H9 (cell line): ENCODE results near the gene ZSCAN5A. TPM values are rescaled to one million over a fixed set of nuclear protein-coding genes. Genes with fewer than 3 reads are reported as not detected.

Experiments used
- DNase-seq: peaks from one replicate; pipeline ENCODE4 v3.0.0-alpha.2; 2017
- H2AFZ ChIP-seq: one replicate; pipeline ENCODE4 v1.6.1; 2013; ENCODE audit warnings: mild to moderate bottlenecking, low read length, control low read depth, moderate library complexity
- H2AK5ac ChIP-seq: 2 replicates; pipeline ENCODE4 v1.6.1; 2013; ENCODE audit warnings: low read length, control low read depth, mixed read lengths; ENCODE audit not compliant: insufficient read length
- H2BK120ac ChIP-seq: one replicate; pipeline ENCODE4 v1.6.1; 2013; ENCODE audit warnings: low read depth, mild to moderate bottlenecking, low read length, control low read depth, inconsistent platforms; ENCODE audit not compliant: poor library complexity, severe bottlenecking
- H2BK12ac ChIP-seq: 2 replicates; pipeline ENCODE4 v1.6.1; 2013; ENCODE audit warnings: low read length, control low read depth, mixed read lengths, low read depth; ENCODE audit not compliant: insufficient read length
- H2BK15ac ChIP-seq: 2 replicates; pipeline ENCODE4 v1.6.1; 2013; ENCODE audit warnings: low read depth, low read length, control low read depth
- H2BK20ac ChIP-seq: one replicate; pipeline ENCODE4 v1.6.1; 2013; ENCODE audit warnings: low read depth, mild to moderate bottlenecking, low read length, control low read depth, inconsistent platforms; ENCODE audit not compliant: poor library complexity, severe bottlenecking
- H2BK5ac ChIP-seq: 2 replicates; pipeline ENCODE4 v1.6.1; 2013; ENCODE audit warnings: low read length, control low read depth, mixed read lengths; ENCODE audit not compliant: insufficient read length
- H3K14ac ChIP-seq: 2 replicates; pipeline ENCODE4 v1.6.1; 2013; ENCODE audit warnings: low read length, control low read depth; ENCODE audit not compliant: insufficient read depth
- H3K18ac ChIP-seq: 2 replicates; pipeline ENCODE4 v1.6.1; 2013; ENCODE audit warnings: low read depth, mild to moderate bottlenecking, mixed read lengths, low read length, control low read depth; ENCODE audit not compliant: insufficient read length
- H3K23ac ChIP-seq: 2 replicates; pipeline ENCODE4 v1.6.1; 2013; ENCODE audit warnings: low read length, control low read depth, mixed read lengths, low read depth; ENCODE audit not compliant: insufficient read length
- H3K23me2 ChIP-seq: 2 replicates; pipeline ENCODE4 v1.6.1; 2013; ENCODE audit warnings: low read depth, mild to moderate bottlenecking, mixed read lengths, low read length, control low read depth; ENCODE audit not compliant: insufficient read length, poor library complexity, severe bottlenecking
- H3K27ac ChIP-seq: 2 replicates; pipeline ENCODE4 v1.5.1; 2013; ENCODE audit warnings: low read length, control low read depth, mixed read lengths, low read depth; ENCODE audit not compliant: insufficient read length
- H3K27me3 ChIP-seq: 2 replicates; pipeline ENCODE4 v1.6.1; 2013; ENCODE audit warnings: low read length, control low read depth, inconsistent platforms; ENCODE audit not compliant: insufficient read depth
- H3K4ac ChIP-seq: 2 replicates; pipeline ENCODE4 v1.6.1; 2013; ENCODE audit warnings: low read depth, mild to moderate bottlenecking, control low read depth, inconsistent platforms, low read length, moderate library complexity
- H3K4me1 ChIP-seq: 2 replicates; pipeline ENCODE4 v1.6.1; 2013; ENCODE audit warnings: low read length, control low read depth, inconsistent platforms; ENCODE audit not compliant: insufficient read depth
- H3K4me2 ChIP-seq: 2 replicates; pipeline ENCODE4 v1.6.1; 2013; ENCODE audit warnings: low read length, control low read depth, mixed read lengths; ENCODE audit not compliant: insufficient read length, insufficient read depth
- H3K56ac ChIP-seq: 2 replicates; pipeline ENCODE4 v1.6.1; 2013; ENCODE audit warnings: low read depth, mild to moderate bottlenecking, mixed read lengths, low read length, control low read depth; ENCODE audit not compliant: insufficient read length
- H3K79me1 ChIP-seq: 2 replicates; pipeline ENCODE4 v1.6.1; 2013; ENCODE audit warnings: low read depth, mild to moderate bottlenecking, moderate library complexity, low read length, control low read depth, inconsistent platforms; ENCODE audit not compliant: insufficient read depth, poor library complexity, severe bottlenecking
- H3K79me2 ChIP-seq: 2 replicates; pipeline ENCODE4 v1.6.1; 2013; ENCODE audit warnings: low read length, control low read depth, inconsistent platforms; ENCODE audit not compliant: insufficient read depth
- H3K9ac ChIP-seq: 2 replicates; pipeline ENCODE4 v1.6.1; 2013; ENCODE audit warnings: low read length, control low read depth, mixed read lengths; ENCODE audit not compliant: insufficient read length; ENCODE audit errors: extremely low read depth
- H3K9me3 ChIP-seq: one replicate; pipeline ENCODE4 v1.6.1; 2013; ENCODE audit warnings: low read depth, low read length, inconsistent platforms; ENCODE audit not compliant: control insufficient read depth
- H3T11ph ChIP-seq: one replicate; pipeline ENCODE4 v1.6.1; 2013; ENCODE audit warnings: mild to moderate bottlenecking, low read length, control low read depth, inconsistent platforms
- H4K20me1 ChIP-seq: one replicate; pipeline ENCODE4 v1.6.1; 2013; ENCODE audit not compliant: control insufficient read depth, insufficient read length, insufficient read depth
- H4K5ac ChIP-seq: 2 replicates; pipeline ENCODE4 v1.6.1; 2013; ENCODE audit warnings: low read depth, mild to moderate bottlenecking, mixed read lengths, low read length, control low read depth; ENCODE audit not compliant: insufficient read length
- H4K8ac ChIP-seq: replicated peaks from 2 replicates; pipeline ENCODE4 v1.6.1; 2013; ENCODE audit warnings: low read length, control low read depth, mixed read lengths, low read depth; ENCODE audit not compliant: insufficient read length
- H4K91ac ChIP-seq: 2 replicates; pipeline ENCODE4 v1.6.1; 2013; ENCODE audit warnings: low read depth, mild to moderate bottlenecking, moderate library complexity, mixed read lengths, low read length, control low read depth; ENCODE audit not compliant: insufficient read length
- H3K27ac Mint-ChIP-seq, 3 experiments: 2 replicates in 2 of 3; 3 replicates in 1 of 3; pipeline ENCODE4 v1.8.0; 2020 to 2021; ENCODE audit warnings: mixed read lengths in 3 of 3, mild to moderate bottlenecking in 1 of 3, moderate library complexity in 1 of 3
- H3K27me3 Mint-ChIP-seq: 2 replicates; pipeline ENCODE4 v1.8.0; 2021; ENCODE audit warnings: low read depth, mild to moderate bottlenecking, moderate library complexity, mixed read lengths
- H3K36me3 Mint-ChIP-seq, 3 experiments: 2 replicates in 2 of 3; 3 replicates in 1 of 3; pipeline ENCODE4 v1.8.0; 2020 to 2021; ENCODE audit warnings: low read depth in 3 of 3, mixed read lengths in 3 of 3; ENCODE audit not compliant: insufficient read depth in 1 of 3
- H3K4me1 Mint-ChIP-seq, 2 experiments: 2 replicates each; pipeline ENCODE4 v1.8.0; 2020; ENCODE audit warnings: mixed read lengths in 2 of 2
- H3K4me3 Mint-ChIP-seq, 2 experiments: 2 replicates in 1 of 2; 3 replicates in 1 of 2; pipeline ENCODE4 v1.8.0; 2020 to 2021; ENCODE audit warnings: mild to moderate bottlenecking in 2 of 2, mixed read lengths in 2 of 2, moderate library complexity in 1 of 2
- H3K9me3 Mint-ChIP-seq, 2 experiments: 2 replicates in 1 of 2; 3 replicates in 1 of 2; pipeline ENCODE4 v1.8.0; 2020; ENCODE audit warnings: mild to moderate bottlenecking in 2 of 2, mixed read lengths in 2 of 2, moderate library complexity in 1 of 2
- CTCF ChIP-seq: fragments of 200-600 bp; sonication (generic); conservative IDR thresholded peaks from 3 replicates; pipeline ENCODE4 v1.8.0; 2021; ENCODE audit warnings: antibody characterized with exemption, mild to moderate bottlenecking
- WGBS: extraction: QIAGEN DNeasy Blood & Tissue Kit; methylation state at CpG from one replicate; pipeline ENCODE4 v1.1.7; 2013; ENCODE audit warnings: missing lambda C conversion rate, low lambda C conversion rate, mixed read lengths; ENCODE audit not compliant: insufficient read length; ENCODE audit errors: extremely low coverage; 5-methylcytosine and 5-hydroxymethylcytosine counted together
- total RNA-seq: library from RNA; stranded (reverse); gene quantifications from 2 replicates; pipeline ENCODE4 v1.2.1, GENCODE V29; 2021

Gene ZSCAN5A
- total RNA-seq, 1 experiment from 2014 or later = 12.5 TPM

- no peaks in the 10 kb centered on the region for H3K9me3 ChIP-seq
- H3K27me3 ChIP-seq = no peaks in the 10 kb centered on the region
- H3K4me1 ChIP-seq = no peaks in the 10 kb centered on the region
- H3K36me3 Mint-ChIP-seq = peaks cover 3 to 10% (median 6%) of the 10 kb centered on the region in 3 experiments; a peak in 6 of 7 replicates
- H3K4me3 Mint-ChIP-seq = peak overlapping the region; percentile 90 to 91
- H2BK12ac ChIP-seq = no peak overlapping the region
- peaks cover 3 to 4% of the 10 kb centered on the region in 2 experiments; a peak in 4 of 5 replicates for H3K9me3 Mint-ChIP-seq
- no peak overlapping the region for H4K8ac ChIP-seq
- H3K4me2 ChIP-seq = peak overlapping the region; percentile 98
- peaks cover 10 to 14% of the 10 kb centered on the region in 2 experiments for H3K4me1 Mint-ChIP-seq
- H2BK20ac ChIP-seq = no peak overlapping the region
- H3K27ac Mint-ChIP-seq = peak overlapping the region; percentile 98 to 100 (median 100)
- H2BK120ac ChIP-seq = no peak overlapping the region
- WGBS = no CpG with 5 or more reads among the region's 9 CpGs
- peak overlapping the region; percentile 9 for H2AFZ ChIP-seq
- H3K14ac ChIP-seq = peak overlapping the region; percentile 66; the same call in 1 of the 2 replicates
- no peak for DNase-seq
- H4K91ac ChIP-seq = no peak overlapping the region
- no peak overlapping the region for H2BK15ac ChIP-seq
- H4K20me1 ChIP-seq = no peaks in the 10 kb centered on the region
- no peaks in the 10 kb centered on the region for H3K27me3 Mint-ChIP-seq
- H3K4ac ChIP-seq = no peak overlapping the region
- H3K23ac ChIP-seq = no peak overlapping the region
- H3K18ac ChIP-seq = peak overlapping the region; percentile 21
- no peak overlapping the region for H2BK5ac ChIP-seq
- peak overlapping the region; percentile 58 for H3K27ac ChIP-seq
- H3K56ac ChIP-seq = no peak overlapping the region
- H2AK5ac ChIP-seq = no peak overlapping the region
- H3K79me1 ChIP-seq = no peaks in the 10 kb centered on the region
- peak overlapping the region; percentile 86 for H3K9ac ChIP-seq
- H3K23me2 ChIP-seq = peaks cover 9% of the 10 kb centered on the region
- no peak overlapping the region for H4K5ac ChIP-seq
- no peak for TF ChIP-seq CTCF
- H3T11ph ChIP-seq = no peak overlapping the region
- no peaks in the 10 kb centered on the region for H3K79me2 ChIP-seq
Measured at GRCh38 chr19:56314018-56314380, 640 bp downstream of the ZSCAN5A start.
